GM12878 (cell line): Measurements from ENCODE around the gene ERC2. TPM values are rescaled to one million over a fixed set of nuclear protein-coding genes. Genes with fewer than 3 reads are reported as not detected.

Experiments
- ATAC-seq: fragments of 200-7000 bp; cut with Tn5 transposase; 3 replicates; pipeline ENCODE4 v1.9.1; 2020; ENCODE audit warnings: mild to moderate bottlenecking, moderate library complexity
- BruUV-seq: library from RNA; stranded (reverse); fragments of 400-500 nt; replicated peaks from 2 replicates; lab custom pipeline; 2021; lab: Mats Ljungman, UMichigan
- CTCF ChIA-PET: fragments of 300-600 bp; sonication (Branson Sonifier 250); formaldehyde crosslinking; extraction: SDS; loops from one replicate; lab custom pipeline; 2021; ENCODE audit warnings: inconsistent platforms; lab: Yijun Ruan, JAX
- POLR2A ChIA-PET: fragments of 350-600 bp; formaldehyde crosslinking; extraction: SDS; loops from one replicate; lab custom pipeline; 2021; ENCODE audit warnings: inconsistent platforms; lab: Charles Lee
- RAD21 ChIA-PET: fragments of 300-600 bp; sonication (Branson Sonifier 250); formaldehyde crosslinking; loops from one replicate; lab custom pipeline; 2023; ENCODE audit warnings: antibody characterized with exemption; ENCODE audit not compliant: unreplicated experiment; lab: Charles Lee
- SMC1A ChIA-PET: fragments of 300-600 bp; sonication (Branson Sonifier 250); formaldehyde crosslinking; loops from one replicate; lab custom pipeline; 2023; ENCODE audit not compliant: unreplicated experiment, uncharacterized antibody; lab: Charles Lee
- DNase-seq: peaks from one replicate; pipeline ENCODE4 v3.0.0-alpha.2; 2011; ENCODE audit warnings: low read depth, low spot score
- FAIRE-seq: peaks from 3 replicates; lab custom pipeline; 2011; peaks lifted over from hg19 to GRCh38; lab: Jason Lieb, UNC
- H2AFZ ChIP-seq: 2 replicates; pipeline ENCODE4 v1.6.0; 2011; ENCODE audit warnings: low read depth, low read length, control low read depth; ENCODE audit not compliant: control insufficient read depth
- H3K27ac ChIP-seq: 2 replicates; pipeline ENCODE4 v1.5.1; 2011; ENCODE audit warnings: control low read depth; ENCODE audit not compliant: control insufficient read depth, insufficient read depth
- H3K27me3 ChIP-seq, 2 experiments: replicated peaks in 1 of 2; 2 replicates each; pipeline versions ENCODE4 v1.6.0 to v1.6.1; 2011; ENCODE audit warnings: low read length in 1 of 2; ENCODE audit not compliant: control insufficient read depth in 2 of 2, insufficient read depth in 2 of 2
- H3K36me3 ChIP-seq, 2 experiments: 2 replicates each; pipeline ENCODE4 v1.5.1; 2011; ENCODE audit warnings: low read length in 1 of 2; ENCODE audit not compliant: control insufficient read depth in 2 of 2, insufficient read depth in 2 of 2
- H3K4me1 ChIP-seq: 2 replicates; pipeline ENCODE4 v1.6.1; 2011; ENCODE audit warnings: mild to moderate bottlenecking, low read length, moderate library complexity, mixed read lengths; ENCODE audit not compliant: control insufficient read depth, insufficient read depth
- H3K4me2 ChIP-seq: 2 replicates; pipeline ENCODE4 v1.6.0; 2011; ENCODE audit warnings: control low read depth; ENCODE audit not compliant: control insufficient read depth, insufficient read depth
- H3K4me3 ChIP-seq: fragments of 200-600 bp; sonication (generic); 2 replicates; pipeline ENCODE4 v1.5.1; 2016
- H3K79me2 ChIP-seq: 2 replicates; pipeline ENCODE4 v1.6.0; 2011; ENCODE audit warnings: low read length; ENCODE audit not compliant: control insufficient read depth, insufficient read depth
- H3K9ac ChIP-seq: 2 replicates; pipeline ENCODE4 v1.8.0; 2011; ENCODE audit warnings: low read length, control low read depth, mixed read lengths; ENCODE audit not compliant: control insufficient read depth, insufficient read depth
- H3K9me3 ChIP-seq: replicated peaks from 3 replicates; pipeline ENCODE4 v1.5.1; 2011; ENCODE audit warnings: mild to moderate bottlenecking, low read length; ENCODE audit not compliant: control insufficient read depth, insufficient read depth
- H4K20me1 ChIP-seq: 2 replicates; pipeline ENCODE4 v1.6.0; 2011; ENCODE audit not compliant: control insufficient read depth, insufficient read depth
- FOXK2 ChIP-seq: fragments of 450-650 bp; IDR thresholded peaks from 2 replicates; pipeline ENCODE4 v1.6.1; 2017; ENCODE audit warnings: mild to moderate bottlenecking, moderate library complexity
- MLLT1 ChIP-seq: fragments of 450-650 bp; IDR thresholded peaks from 2 replicates; pipeline ENCODE4 v1.6.1; 2016; ENCODE audit warnings: mild to moderate bottlenecking
- NR2C1 ChIP-seq: fragments of 450-650 bp; IDR thresholded peaks from 2 replicates; pipeline ENCODE4 v1.6.1; 2017; ENCODE audit warnings: antibody characterized with exemption, mild to moderate bottlenecking, moderate library complexity
- RBBP5 ChIP-seq: fragments of 200-600 bp; sonication (generic); conservative IDR thresholded peaks from 2 replicates; pipeline ENCODE4 v1.6.1; 2016
- SUPT20H ChIP-seq: IDR thresholded peaks from 2 replicates; pipeline ENCODE4 v1.6.1; 2011; ENCODE audit warnings: low read depth, mild to moderate bottlenecking, low read length, moderate library complexity, borderline replicate concordance; ENCODE audit not compliant: control insufficient read depth
- ZNF687 ChIP-seq: fragments of 450-650 bp; IDR thresholded peaks from 2 replicates; pipeline ENCODE4 v1.6.1; 2017; ENCODE audit warnings: mild to moderate bottlenecking, moderate library complexity
- in situ Hi-C: fragments of 300-500 bp; cut with MboI; formaldehyde crosslinking; loops from 9 replicates; pipeline ENCODE4 v1.14.3; 2018; ENCODE audit warnings: mixed read lengths
- intact Hi-C: fragments of 100-400 bp; cut with micrococcal nuclease; formaldehyde crosslinking; loops from one replicate; pipeline ENCODE4 v1.14.2; 2022; ENCODE audit not compliant: unreplicated experiment
- polyA plus RNA-seq, 11 experiments: library from polyadenylated mRNA; depleted of rRNA in 4 of 11; unstranded in 6 of 11; stranded (reverse) in 5 of 11; fragments of >200 nt; fragmentation: Nextera tagmentation in 4 of 11; fragmentation: Illumina TruSeq in 1 of 11; extraction: Ambion mirVana in 4 of 11; extraction: Trizol in 1 of 11; gene quantifications; 1 replicate in 1 of 11; 2 replicates in 10 of 11; pipeline versions ENCODE4 v1.2.1 to v1.2.3, GENCODE V29; 2011 to 2016; ENCODE audit warnings: inconsistent platforms in 2 of 11, missing spikeins in 2 of 11, low read depth in 1 of 11
- total RNA-seq, 4 experiments: library from RNA; depleted of rRNA in 3 of 4; stranded (reverse); fragments of >200 nt in 3 of 4; fragmentation: Illumina TruSeq in 1 of 4; extraction: Trizol in 1 of 4; gene quantifications; 2 replicates each; pipeline versions ENCODE4 v1.2.1 to v1.2.3, GENCODE V29; 2013 to 2021

ERC2 gene
- total and polyA plus RNA-seq, 10 of the 15 experiments (the other 5 are each of a cell fraction or from before 2014, with no cell fraction given), result 0.06 to 1.4 (median 0.12) TPM; not detected in 3

- no peaks in the 10 kb centered on the region for H3K79me2 ChIP-seq
- no peak overlapping the region for H3K4me3 ChIP-seq
- H3K9ac ChIP-seq, result no peak overlapping the region
- intact Hi-C loops, result no loop called here
- ChIA-PET CTCF (interaction anchor here (0.6 kb wide), 1 partner anchor 1073 kb away, joined by 3 read pairs; no protein-coding TSS in a partner anchor), RAD21 (no interaction called here), POLR2A (no interaction called here), SMC1A (no interaction called here)
- no peak overlapping the region for H3K4me2 ChIP-seq
- FAIRE-seq (no peak), ATAC-seq (no peak), DNase-seq (no peak)
- no TSS peak for BruUV-seq
- no peaks in the 10 kb centered on the region for H3K36me3 ChIP-seq
- TF ChIP-seq MLLT1, result no peak
- TF ChIP-seq NR2C1, result no peak
- no peak for TF ChIP-seq ZNF687
- no peak for TF ChIP-seq RBBP5
- no peak for TF ChIP-seq FOXK2
- TF ChIP-seq SUPT20H, result no peak
- in situ Hi-C loops, result no loop called here
- H3K27me3 ChIP-seq, result no peaks in the 10 kb centered on the region
- H3K27ac ChIP-seq, result no peak overlapping the region
- H3K9me3 ChIP-seq, result no peaks in the 10 kb centered on the region
- H2AFZ ChIP-seq, result no peak overlapping the region
- H4K20me1 ChIP-seq, result no peaks in the 10 kb centered on the region
- H3K4me1 ChIP-seq, result no peaks in the 10 kb centered on the region
These were observed 57.7 kb downstream of the ERC2 start for GRCh38 chr3:56410576-56410975.
